GM20431 (cell line): ENCODE results near the gene MAEA.

Source experiments
- in situ Hi-C: fragments of 300-500 bp; cut with MseI, MboI; formaldehyde crosslinking; loops from one replicate; pipeline ENCODE4 v1.15.0; 2020; ENCODE audit warnings: low sequenced_read_pairs; ENCODE audit not compliant: unreplicated experiment

The MAEA gene

DNA sequence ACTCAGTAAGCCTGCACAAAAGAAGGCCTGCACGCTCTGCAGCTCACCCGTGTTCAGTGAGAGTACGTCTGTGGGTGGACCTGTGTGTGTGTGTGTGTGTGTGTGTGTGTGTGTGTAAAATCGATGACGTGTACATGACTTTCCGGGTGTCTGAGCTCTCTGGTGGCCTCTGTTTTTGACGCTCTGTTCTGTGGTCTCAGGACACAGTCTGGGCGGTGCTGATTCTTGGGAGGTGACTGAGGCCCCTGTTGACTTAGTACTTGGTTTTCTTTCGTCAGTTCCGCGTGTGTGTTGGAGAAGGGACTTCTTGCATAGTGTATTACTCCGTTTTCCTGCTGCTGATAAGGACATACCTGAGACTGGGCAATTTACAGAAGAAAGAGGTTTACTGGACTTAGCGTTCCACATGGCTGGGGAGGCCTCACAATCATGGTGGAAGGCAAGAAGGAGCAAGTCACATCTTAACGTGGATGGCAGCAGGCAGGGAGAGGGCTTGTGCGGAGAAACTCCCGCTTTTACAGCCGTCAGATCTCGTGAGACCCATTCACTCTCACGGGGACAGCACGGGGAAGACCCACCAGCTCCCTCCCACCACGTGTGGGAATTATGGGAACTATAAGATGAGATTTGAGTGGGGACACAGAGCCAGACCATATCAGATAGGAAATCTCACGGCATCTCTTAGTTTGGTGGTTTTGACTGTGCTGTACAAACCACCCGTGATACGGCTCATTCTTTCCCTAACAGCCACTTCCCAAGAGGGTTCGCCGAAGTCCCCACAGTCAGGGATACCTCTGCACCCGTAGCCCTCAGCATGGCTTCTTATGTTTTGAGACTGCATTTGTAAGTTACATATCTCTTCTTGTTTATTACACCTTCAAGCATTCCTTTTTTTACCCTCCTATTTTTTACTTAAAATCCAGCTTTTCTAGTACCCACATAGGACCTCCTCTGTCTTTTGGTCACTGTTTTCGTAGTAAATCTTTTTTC is 81.8 kb downstream of the MAEA start:
- in situ Hi-C loops: loop anchor here (25.0 kb wide), 1 partner anchor 234 kb away; no protein-coding TSS in a partner anchor

DNA sequence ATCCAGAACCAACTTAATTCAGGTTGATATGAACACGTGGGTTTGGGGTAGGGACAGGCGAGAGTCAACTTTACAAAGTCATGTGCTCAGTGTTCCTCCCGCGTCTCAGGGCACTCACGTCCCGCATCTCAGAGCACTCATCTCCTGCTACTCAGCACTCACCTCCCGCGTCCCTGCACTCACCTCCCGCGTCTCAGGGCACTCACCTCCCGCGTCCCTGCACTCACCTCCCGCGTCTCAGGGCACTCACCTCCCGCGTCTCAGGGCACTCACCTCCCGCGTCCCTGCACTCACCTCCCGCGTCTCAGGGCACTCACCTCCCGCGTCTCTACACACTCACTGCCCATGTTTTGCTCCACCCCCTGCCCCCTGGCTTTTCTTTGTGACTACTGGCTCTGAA is 82.9 kb downstream of the MAEA start:
- in situ Hi-C loops: loop anchor here (25.0 kb wide), 1 partner anchor 235 kb away; no protein-coding TSS in a partner anchor

DNA sequence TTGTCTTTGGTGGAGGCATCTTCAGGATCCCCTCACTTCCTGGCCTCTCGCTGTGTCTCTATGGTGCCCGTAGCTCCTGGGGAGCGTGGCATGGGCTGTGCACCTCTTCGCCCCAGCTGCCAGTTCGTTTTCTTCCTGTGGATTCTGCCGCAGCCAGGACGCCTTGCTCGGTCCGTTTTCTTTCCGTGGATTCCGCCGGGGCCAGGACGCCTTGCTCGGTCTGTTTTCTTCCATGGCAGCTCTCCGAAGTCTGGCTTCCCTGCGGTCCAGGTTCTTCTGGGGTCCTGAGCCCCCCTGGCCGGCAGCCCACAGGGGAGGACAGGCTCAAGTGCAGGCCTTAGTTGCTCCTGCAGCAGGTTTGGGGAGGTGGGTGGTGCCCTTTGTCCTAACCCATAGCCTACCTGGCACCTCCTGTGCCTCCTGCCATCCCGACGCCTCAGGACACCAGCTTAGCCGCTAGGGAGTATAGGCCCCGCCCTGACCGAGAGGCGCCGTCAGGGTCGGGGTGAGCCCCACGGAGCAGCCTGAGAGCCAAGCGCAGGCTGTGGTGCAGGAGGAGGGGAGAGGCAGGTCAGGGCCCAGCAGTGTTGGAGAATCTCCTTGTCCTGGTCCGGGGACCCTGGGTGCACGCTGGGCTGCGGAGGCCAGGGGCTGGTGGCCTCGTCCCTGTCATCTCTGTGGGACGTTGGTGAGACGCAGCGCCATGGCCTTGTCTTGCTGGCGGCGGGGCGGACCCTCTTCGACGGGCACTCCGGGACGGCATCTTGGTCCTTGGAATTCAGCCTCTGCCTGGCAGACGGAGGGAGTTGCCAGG is 84.4 kb downstream of the MAEA start:
- in situ Hi-C loops: loop anchor here (25.0 kb wide), 1 partner anchor 237 kb away; no protein-coding TSS in a partner anchor

DNA sequence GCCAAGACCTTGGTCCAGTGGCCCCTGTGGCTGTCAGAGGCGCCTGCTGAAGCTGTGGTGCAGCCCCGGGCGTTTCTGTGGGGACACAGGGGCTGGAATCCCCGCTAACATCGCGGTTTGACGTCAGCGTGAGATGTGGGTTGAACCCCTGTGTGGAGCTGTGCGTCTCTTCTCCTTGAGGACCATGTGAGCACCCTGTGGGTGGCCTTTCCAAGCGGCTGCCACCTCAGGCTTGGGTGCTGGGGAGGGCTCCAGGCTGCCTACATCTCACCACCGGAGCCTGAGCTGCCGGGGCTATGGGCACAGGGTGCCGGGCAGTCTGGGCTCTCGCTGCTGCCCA is 85.0 kb downstream of the MAEA start:
- in situ Hi-C loops: loop anchor here (25.0 kb wide), 1 partner anchor 237 kb away; no protein-coding TSS in a partner anchor

DNA sequence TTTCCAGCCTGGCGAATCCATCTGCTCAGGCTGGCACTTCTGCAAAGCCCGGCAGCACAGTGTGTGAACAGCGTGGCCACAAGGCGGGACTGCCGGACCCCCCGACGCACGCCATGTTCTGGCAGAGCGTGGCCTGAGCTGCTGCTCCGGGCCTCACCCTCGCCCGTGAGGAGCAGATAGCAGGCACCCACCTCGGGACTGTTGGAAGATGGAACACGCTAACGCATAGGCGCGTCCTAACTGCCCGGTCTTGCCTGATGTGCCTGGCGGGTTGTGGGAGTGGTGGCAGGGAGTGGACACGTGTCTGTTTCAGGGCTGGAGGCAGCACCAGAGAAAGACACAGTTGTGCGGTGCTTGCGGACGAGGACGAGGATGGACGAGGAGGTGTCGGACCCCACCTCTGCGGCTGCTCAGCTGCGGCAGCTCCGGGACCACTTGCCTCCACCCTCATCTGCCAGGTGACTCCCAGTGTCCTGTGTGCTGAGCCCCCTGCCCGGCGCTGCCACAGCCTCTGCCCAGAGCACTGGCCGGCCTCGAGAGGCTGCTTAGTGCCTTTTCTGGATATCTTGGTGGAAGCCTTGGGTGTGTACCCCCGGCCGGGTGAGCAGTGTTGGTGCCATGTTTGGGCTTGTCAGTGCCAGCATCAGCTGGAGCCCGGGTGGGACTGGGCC is 85.5 kb downstream of the MAEA start:
- in situ Hi-C loops: no loop called here

DNA sequence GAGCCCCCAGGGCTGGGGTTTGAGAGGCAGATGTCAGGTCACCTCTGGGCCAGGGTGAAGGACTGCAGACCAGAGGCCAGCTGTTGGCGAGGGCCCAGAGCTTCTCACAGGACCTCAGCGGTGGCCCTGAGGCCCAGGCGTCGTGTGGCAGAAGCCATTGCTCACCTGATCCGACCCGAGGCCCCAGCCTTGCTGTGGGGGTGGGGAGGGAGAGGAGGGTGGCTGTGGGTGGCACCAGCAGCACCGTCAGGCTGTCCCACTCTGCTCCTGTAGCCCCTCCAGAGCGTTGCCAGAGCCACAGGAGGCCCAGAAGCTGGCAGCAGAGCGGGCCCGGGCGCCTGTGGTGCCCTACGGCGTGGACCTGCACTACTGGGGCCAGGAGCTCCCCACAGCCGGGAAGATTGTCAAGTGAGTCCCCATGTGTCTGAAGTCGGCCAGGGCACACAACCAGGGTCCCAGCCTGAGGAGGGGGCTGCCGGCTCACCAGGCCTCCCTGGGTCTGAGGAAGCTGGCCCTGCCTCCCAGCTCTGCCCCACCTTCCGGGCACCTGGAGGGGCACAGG is 86.2 kb downstream of the MAEA start:
- in situ Hi-C loops: no loop called here

DNA sequence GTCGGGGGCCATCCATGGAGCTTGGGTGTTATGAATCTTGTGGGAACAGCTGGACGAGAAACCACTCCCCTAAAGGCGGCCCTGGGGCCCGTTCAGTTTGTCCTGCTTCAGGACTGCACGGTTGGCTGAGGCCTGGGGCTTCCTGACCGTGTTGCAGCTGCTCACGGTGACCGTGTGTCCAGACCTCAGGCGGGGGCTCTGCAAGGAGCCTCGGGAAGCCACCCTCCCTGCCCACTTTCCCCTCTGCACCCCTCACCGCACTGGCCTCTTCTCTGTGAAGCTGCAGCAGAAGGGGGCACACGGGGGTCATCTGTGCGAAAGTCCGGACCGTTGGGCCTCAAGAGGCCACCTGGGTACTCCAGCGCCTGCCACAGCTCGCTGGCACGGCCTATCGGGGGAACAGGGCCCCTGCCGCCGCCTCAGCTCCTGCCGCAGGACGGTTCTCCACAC is 86.7 kb downstream of the MAEA start:
- in situ Hi-C loops: no loop called here

DNA sequence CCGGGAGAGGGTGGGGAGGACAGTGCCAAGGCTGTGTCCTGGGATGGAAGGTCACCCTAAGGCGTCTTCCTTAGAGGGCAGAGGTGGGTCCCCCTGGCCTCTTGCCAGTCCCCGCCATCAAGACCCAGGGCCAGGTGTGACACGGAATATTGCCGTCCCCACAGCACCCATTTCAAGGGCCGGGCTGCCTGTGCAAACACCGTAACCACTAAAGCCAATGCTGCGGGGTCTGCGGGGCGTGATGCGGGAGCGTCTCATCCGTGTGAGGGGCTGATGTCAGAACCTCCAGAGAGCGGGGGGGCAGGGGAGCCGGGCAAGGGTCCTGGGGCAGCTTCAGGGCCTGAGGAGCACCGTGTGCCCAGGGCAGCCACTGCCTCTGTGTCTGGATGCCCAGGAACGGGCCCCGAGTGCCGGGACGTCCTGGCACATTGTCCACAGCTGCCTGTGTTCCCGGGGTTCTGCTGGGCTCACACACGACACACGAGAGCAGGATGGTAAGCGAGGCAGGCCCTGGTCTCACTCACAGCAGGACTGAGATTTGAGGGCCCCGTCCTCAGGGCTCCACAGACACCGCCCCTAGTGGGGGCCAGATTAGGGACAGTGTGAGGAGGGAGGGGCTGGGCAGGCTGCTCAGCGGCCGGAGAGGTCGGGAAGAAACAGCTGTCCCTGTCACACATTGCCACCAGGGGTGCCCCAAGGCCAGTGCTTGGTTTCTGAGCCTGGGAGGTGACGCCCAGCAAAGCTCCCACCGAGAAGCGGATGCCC is 87.3 kb downstream of the MAEA start:
- in situ Hi-C loops: no loop called here

DNA sequence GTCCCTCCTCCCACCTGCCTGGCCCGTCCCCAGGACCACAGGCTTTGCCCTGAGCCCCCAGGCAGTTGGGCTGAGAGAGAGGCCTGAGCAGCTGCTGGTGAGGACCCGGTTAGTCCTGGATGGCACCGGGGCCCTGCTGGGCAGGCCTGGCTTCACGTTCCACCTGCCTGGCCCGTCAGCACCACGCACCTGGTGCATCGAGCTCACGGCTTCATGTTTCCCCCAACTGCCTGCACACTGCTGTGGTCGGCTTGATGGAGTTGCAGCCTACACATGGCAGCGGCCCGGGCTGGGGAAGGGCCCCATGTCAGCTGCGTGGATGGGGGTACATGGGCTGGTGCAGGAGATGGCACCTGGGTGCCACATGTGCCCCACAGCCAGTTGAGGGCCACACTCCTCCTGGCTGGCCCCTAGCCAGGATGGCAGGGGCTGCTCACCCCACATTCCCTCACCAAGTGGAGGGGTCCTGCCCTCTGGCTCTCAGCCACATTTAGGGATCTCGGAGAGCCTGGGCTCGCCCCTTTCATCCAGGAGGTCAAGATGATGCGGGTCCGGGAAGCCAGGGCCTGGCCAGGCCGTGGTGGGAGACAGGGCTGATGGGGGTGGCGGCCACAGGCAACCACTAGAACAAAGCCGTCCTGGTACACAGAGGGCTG is 88.0 kb downstream of the MAEA start:
- in situ Hi-C loops: no loop called here

DNA sequence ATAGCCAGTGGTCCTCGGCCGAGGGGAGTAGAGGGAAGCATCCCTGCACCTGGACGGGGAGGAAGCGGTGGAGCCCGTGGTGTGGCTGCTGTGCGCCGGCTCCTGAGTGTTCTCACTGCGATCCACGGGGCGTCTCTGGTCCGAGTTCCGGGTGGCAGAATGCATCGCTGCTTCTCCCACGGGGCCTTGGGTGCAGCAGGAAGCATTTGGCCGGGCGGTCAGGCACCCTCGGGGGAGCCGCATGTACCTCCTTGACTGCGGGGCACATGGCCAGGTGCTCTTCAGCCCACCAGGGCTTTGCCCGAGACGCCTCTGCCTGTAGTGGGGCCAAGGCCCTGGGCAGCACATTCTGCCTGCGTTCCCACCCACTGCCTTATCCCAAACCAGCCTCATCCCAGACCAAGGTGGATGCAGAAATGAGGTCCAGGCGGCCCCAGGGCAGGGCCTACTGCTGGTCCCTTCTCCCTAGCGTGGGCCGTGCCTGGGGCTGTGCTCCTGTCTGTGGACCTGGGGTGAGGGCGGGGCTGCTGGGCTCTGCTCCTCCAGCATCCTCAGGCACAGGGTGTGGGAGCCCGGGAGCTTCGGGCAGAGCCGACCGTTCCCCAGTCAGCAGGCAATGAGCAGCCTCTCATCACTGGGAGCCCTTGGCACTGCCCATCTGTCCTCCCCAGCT is 89.0 kb downstream of the MAEA start:
- in situ Hi-C loops: no loop called here

DNA sequence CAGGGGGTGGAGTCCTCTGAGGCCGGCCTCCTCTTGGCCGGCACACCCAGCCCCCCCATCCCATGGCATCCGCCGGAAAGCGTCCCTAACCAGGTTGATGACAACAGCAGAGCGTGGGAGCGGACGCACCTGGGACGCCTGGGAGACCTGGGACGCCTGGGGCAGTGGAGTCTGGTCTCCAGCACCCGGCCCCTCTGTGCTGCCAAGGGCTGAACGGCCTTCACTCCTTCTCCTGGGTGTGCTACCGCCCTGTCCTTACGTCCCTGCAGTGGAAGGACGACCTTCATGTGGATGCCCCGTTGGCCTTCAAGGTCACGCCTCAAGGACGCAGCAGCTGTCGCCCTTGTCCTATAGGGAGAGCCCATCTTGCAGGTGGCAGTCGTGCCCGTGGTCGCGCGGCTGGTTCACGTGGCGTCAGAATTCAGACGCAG is 89.7 kb downstream of the MAEA start:
- in situ Hi-C loops: no loop called here

DNA sequence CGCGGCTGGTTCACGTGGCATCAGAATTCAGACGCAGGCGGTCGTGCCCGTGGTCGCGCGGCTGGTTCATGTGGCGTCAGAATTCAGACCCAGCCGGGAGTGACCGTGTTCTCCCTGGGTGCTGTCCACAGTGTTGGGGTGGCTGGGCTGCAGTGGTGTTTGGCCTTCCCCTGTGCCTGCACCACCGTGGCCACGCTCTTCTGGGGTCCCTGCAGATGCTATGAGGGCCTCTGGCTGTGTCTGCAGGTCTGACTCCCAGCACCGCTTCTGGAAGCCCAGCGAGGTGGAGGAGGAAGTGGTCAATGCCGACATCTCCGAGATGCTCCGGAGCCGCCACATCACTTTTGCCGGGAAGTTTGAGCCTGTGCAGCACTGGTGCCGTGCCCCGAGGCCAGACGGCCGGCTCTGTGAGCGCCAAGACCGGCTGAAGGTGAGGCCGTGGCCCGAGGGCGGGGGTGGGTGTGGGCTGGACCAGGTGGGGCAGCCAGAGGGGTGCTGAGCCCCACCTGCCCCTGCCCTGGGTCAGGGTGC is 90.2 kb downstream of the MAEA start:
- in situ Hi-C loops: no loop called here

DNA sequence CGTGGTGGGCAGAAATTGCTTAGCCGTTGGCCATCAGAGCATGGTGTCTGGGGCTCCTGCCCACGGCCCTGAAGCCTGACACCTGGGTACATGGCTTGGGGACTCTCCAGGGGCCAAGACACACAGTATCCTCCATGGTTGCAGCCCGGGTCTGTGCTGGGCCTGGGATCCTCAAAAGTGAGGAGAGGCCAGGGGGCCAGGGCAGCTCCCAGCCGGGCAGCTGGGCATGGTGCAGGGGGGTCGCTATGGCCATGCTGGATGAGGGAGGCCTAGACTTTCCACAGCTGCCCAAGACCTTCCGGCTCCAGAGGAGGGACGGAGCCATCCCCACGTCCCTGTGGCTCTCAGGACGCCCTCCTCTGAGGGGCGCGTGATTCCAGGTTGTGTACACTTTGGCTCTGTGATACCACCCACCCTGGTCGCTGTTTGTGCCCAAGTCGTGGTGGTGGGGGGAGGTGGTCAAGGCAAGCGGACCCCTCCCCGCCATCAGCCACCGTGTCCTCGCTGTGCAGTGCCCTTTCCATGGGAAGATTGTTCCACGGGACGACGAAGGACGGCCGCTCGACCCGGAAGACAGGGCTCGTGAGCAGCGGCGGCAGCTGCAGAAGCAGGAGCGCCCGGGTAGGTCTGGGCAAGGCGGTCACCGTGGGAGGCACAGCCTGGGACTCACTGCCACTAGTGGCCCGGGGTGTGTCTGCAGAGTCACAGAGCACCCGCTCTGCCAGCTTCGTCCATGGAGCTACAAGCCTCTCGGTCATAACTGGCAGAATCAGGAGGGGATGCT is 90.9 kb downstream of the MAEA start:
- in situ Hi-C loops: no loop called here

DNA sequence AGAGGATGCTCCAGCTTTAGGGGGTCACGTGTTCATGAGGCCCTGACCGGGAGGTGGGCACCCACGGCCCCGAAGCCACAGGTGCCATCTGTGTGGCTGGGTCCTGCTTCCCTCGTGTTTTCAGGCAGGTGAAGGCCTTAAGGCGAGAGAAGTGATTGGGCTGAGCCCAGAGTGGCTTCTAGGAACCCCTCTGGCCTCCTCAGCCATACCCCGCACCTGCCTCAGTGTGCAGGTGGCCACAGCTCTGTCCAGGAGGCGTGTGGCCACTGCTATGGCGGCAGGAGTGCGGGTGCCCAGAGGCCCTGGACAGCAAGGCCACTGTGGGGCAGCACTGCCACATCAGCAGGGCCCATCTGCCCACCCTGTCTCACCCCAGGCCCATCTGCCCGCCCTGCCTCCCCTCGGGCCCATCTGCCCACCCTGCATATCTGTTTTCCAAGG is 91.5 kb downstream of the MAEA start:
- in situ Hi-C loops: no loop called here

DNA sequence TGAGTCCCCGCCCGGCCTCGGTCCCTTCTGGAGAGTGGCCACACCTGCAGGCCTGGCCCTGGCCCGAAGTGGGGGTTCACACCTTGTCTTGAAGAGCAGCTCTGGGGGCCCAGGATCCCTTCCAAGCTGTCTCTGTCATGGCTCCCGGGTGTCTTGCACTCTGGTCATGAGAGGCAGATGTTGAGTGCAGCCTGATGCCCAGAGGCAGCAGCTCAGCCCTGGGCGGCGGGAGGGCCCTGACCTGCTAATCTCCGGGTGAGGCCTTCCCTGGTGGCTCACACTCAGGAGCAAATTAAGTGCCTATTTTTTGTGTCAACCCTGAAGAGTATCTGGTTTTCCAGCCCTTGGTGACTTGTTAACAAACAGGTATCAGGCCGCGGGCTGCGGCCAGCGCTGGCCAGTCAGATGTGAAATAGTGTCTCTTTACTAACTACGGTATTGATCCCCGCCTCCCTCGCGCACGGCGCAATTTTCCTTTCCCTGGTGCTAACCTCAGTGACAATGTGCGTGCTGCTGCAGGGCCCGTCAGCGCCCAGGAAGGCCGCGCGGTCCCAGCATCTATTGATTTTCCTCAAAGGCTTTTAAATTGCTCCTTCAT is 92.4 kb downstream of the MAEA start:
- in situ Hi-C loops: no loop called here

DNA sequence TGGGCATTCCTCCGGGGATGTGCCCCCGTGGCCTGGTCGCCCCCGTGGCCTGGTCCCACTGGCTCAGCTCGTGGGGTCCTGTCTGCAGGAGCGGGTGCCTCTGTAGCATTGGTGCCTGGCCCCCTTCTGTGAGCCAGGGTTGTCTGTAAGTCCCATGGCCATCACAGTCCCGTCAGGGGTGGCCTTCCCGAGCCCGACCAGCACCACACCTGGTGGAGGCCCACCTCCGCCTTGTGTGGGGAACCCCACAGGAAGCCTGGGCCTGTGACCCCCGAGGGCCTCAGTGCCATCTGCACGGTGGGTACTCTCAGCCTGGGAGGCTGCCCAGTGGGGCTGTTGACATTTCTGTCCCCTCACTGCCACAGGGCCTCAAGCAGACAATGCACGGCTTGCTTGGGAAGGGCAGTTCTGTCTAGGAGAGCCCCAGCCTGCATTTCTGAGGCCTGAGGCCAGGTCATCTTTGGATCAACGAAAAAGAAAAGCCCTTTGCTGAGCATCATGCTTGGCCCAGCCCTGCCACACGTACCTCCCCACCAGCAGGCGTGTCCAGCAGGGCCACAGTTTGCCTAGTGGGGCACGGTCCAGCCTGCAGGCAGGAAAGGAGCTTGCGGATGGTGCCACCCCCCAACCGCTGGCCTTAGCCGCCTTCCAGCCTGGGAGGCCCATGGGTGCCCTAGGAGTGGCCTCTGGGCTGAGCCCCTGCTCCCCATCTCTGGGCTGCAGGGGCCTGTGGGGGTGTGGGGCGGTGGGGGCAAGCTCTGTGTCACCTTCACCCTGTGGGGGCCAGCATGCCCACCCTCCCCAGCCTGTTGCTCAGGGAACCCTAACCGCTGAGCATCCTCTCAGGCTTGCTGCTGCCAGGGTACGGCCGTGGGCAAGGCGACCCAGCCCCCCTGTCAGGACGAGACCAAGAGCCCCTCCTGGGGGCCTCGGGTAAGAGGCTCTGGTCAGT is 93.4 kb downstream of the MAEA start:
- in situ Hi-C loops: no loop called here
